ENCODE data around the gene U2SURP. TPM values are rescaled to one million over a fixed set of nuclear protein-coding genes. Genes with fewer than 3 reads are reported as not detected.

Gene U2SURP
- total RNA-seq, 1 donor, result 85.0 TPM

DNA sequence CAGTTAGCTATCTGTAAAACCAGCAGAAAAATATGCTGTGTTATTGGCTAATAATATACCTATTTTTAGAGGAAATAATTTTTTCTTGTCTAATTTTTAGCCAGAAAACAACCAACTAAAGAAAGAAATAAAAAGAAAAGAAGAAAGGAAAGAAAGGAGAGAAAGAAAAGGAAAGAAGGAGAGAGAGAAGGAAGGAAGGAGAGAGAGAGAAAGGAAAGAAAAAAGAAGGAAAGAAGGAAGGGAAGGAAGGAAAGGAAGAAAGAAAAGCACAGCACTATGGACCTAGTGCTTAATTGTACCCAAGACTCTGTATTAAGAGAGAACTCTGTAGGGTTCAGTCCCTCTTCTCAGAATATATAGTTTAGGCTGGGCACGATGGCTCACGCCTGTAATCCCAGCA is 34.6 kb upstream of the U2SURP start:
- H3K9me3 ChIP-seq (ENCODE audit: low read depth, low read length), result no peaks in the 10 kb centered on the region
- H3K4me2 ChIP-seq (ENCODE audit: insufficient read depth, low read length), result no peak overlapping the region
- no peak for DNase-seq (ENCODE audit: insufficient read length, low spot score, missing footprints)
- no peak overlapping the region for H2AFZ ChIP-seq (ENCODE audit: low read length)
- no peak overlapping the region for H3K4me3 ChIP-seq (ENCODE audit: insufficient read depth, low read length)
- H3K27ac ChIP-seq (ENCODE audit: low read depth, low read length), result no peak overlapping the region
- no peaks in the 10 kb centered on the region for H3K79me2 ChIP-seq (ENCODE audit: insufficient read depth, low read length)
- no peaks in the 10 kb centered on the region for H3K36me3 ChIP-seq (ENCODE audit: insufficient read depth, low read length)
- H3K27me3 ChIP-seq (ENCODE audit: insufficient read depth, low read length), result peaks cover 37% of the 10 kb centered on the region
- no peak for TF ChIP-seq CTCF (IDR thresholded peaks at IDR 0.05; ENCODE audit: extremely low read depth, low read depth, low read length)
- H4K20me1 ChIP-seq (ENCODE audit: insufficient read depth, low read length), result no peaks in the 10 kb centered on the region
- H3K4me1 ChIP-seq (ENCODE audit: insufficient read depth, low read length), result peaks cover 4% of the 10 kb centered on the region

DNA sequence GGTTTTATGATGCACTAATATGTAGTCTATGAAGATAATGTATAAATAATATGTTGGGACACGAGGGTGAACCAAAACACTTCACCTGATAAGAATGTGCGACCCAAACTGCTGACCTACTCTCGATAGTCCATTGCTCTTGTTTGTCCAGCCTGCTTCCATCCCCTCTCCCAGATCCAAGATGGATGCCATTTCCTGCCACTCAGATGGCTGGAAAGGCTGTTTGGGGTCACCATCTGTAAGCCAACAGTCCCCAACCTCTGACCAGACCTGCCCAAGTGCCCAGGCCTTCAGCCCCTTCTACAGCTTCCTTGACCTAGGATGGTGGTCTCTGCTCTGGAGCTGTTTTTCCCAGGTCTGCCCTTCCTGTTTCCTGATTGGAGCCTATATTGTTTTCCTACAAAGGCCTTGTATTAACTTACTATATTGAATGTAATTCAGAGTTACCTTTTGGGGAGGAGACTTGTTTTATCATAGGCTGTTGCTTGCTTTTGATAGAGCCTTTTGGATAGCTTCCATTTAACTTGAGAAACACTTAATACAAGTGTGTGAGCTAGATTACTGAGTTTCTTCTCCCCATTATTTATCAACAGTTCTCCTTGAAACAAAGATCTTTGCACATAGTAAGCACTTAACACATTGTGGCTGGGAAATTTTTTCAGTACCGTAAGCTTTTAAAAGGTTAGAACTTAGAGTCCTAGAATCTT is 32.9 kb upstream of the U2SURP start:
- Histone ChIP-seq H3K9me3 (ENCODE audit: low read depth, low read length) (no peaks in the 10 kb centered on the region), H4K20me1 (ENCODE audit: insufficient read depth, low read length) (no peaks in the 10 kb centered on the region), H3K4me3 (ENCODE audit: insufficient read depth, low read length) (no peak overlapping the region), H3K4me1 (ENCODE audit: insufficient read depth, low read length) (peaks cover 4% of the 10 kb centered on the region), H3K36me3 (ENCODE audit: insufficient read depth, low read length) (no peaks in the 10 kb centered on the region), H3K27me3 (ENCODE audit: insufficient read depth, low read length) (peaks cover 24% of the 10 kb centered on the region), H3K27ac (ENCODE audit: low read depth, low read length) (no peak overlapping the region), H3K79me2 (ENCODE audit: insufficient read depth, low read length) (no peaks in the 10 kb centered on the region), H3K4me2 (ENCODE audit: insufficient read depth, low read length) (no peak overlapping the region), H2AFZ (ENCODE audit: low read length) (peak overlapping the region; percentile 42)
- TF ChIP-seq CTCF (IDR thresholded peaks at IDR 0.05; ENCODE audit: extremely low read depth, low read depth, low read length), result no peak
- DNase-seq (ENCODE audit: insufficient read length, low spot score, missing footprints), result no peak

- Histone ChIP-seq H4K20me1 (ENCODE audit: insufficient read depth, low read length) (no peaks in the 10 kb centered on the region), H3K27ac (ENCODE audit: low read depth, low read length) (no peak overlapping the region), H3K9me3 (ENCODE audit: low read depth, low read length) (no peaks in the 10 kb centered on the region), H3K4me3 (ENCODE audit: insufficient read depth, low read length) (no peak overlapping the region), H3K27me3 (ENCODE audit: insufficient read depth, low read length) (peaks cover 6% of the 10 kb centered on the region), H3K4me2 (ENCODE audit: insufficient read depth, low read length) (no peak overlapping the region), H2AFZ (ENCODE audit: low read length) (no peak overlapping the region), H3K36me3 (ENCODE audit: insufficient read depth, low read length) (no peaks in the 10 kb centered on the region), H3K4me1 (ENCODE audit: insufficient read depth, low read length) (peaks cover 3% of the 10 kb centered on the region), H3K79me2 (ENCODE audit: insufficient read depth, low read length) (no peaks in the 10 kb centered on the region)
- DNase-seq (ENCODE audit: insufficient read length, low spot score, missing footprints), result no peak
- no peak for TF ChIP-seq CTCF (IDR thresholded peaks at IDR 0.05; ENCODE audit: extremely low read depth, low read depth, low read length)
Observed at GRCh38 chr3:142971431-142971830, 29.9 kb upstream of the U2SURP start.

GRCh38 chr3:142972092-142972753 is 29.1 kb upstream of the U2SURP start:
- H2AFZ ChIP-seq (ENCODE audit: low read length), result peak overlapping the region; percentile 2
- no peak for TF ChIP-seq CTCF (IDR thresholded peaks at IDR 0.05; ENCODE audit: extremely low read depth, low read depth, low read length)
- H3K4me3 ChIP-seq (ENCODE audit: insufficient read depth, low read length), result no peak overlapping the region
- H3K79me2 ChIP-seq (ENCODE audit: insufficient read depth, low read length), result no peaks in the 10 kb centered on the region
- H3K4me2 ChIP-seq (ENCODE audit: insufficient read depth, low read length), result no peak overlapping the region
- no peak overlapping the region for H3K27ac ChIP-seq (ENCODE audit: low read depth, low read length)
- H3K36me3 ChIP-seq (ENCODE audit: insufficient read depth, low read length), result no peaks in the 10 kb centered on the region
- peaks cover 10% of the 10 kb centered on the region for H3K4me1 ChIP-seq (ENCODE audit: insufficient read depth, low read length)
- peaks cover 5% of the 10 kb centered on the region for H3K27me3 ChIP-seq (ENCODE audit: insufficient read depth, low read length)
- H4K20me1 ChIP-seq (ENCODE audit: insufficient read depth, low read length), result no peaks in the 10 kb centered on the region
- DNase-seq (ENCODE audit: insufficient read length, low spot score, missing footprints), result no peak
- H3K9me3 ChIP-seq (ENCODE audit: low read depth, low read length), result no peaks in the 10 kb centered on the region
